NCI-H82 treated with DMSO at 0.1 percent for 48 hours (cell line): ENCODE measurements around the gene KCNAB1.

Experiments
- DNase-seq: peaks from one replicate; lab custom pipeline; 2025; ENCODE audit not compliant: unreplicated experiment; lab: John Stamatoyannopoulos, UW

Gene KCNAB1

GRCh38 chr3:156443079-156443478 lies 322.7 kb downstream of the KCNAB1 start:
- no peak for DNase-seq

GRCh38 chr3:156445117-156446090 lies 325.0 kb downstream of the KCNAB1 start:
- DNase-seq: no peak

DNA sequence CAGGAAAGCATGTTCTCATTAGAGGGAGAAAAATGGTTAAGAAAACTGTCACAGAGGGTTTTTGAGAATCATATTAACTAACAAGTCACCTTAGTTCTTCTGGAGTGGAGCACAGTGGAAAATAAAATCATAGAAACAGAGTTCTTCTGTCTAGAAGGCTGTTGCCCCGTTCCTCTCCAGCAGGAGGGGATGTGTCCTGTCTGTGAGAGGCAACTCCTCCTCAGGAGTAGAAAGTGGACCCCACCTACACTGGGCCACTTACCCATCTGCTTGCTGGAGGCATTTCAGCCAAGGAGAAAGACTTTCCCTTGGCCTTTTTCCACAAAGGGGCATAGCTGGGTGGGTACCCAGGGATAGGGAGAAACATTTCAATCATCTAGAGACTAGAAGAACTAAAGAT lies 327.9 kb downstream of the KCNAB1 start:
- DNase-seq: no peak

DNA sequence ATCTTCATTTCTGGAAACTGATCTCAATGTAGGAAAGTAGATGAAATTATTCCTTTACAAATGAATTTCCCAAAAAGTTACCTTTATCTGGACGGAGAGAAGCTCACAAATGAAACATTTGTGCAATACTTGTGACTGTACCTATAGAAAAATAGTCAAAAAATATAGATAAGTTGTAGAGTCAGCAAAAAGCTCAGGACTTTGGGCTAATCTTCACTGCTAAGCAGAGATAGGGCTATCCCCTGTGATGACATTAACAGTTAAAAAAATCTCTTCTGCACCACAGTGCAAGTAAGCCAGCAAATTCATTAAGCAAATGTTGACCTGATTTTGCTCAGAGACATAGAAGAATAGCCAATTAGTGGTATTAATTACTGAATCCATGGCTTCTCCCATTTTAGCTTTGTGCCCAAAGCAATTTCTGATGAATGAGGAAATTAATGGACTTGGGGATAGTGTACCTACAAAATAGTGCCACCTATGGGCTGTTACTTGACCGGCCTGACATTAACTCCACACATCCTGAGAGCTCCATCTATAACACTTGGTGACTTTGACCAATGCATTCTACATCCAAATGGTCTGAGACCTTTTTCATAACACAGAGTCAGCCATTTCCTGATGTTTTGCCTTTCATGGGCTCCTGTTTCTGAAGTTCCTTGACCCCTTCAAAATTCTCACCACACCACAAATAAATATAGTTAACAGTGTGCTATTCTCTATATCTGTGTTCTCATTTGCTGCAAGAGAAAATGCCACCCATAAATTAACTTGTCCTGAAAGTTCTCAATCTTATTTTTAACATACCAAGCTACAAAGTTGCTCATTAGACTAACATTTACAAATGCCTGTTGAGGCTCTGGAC lies 329.6 kb downstream of the KCNAB1 start:
- peak; percentile 62 for DNase-seq

- DNase-seq: no peak
Observed at GRCh38 chr3:156455839-156456238, 335.5 kb downstream of the KCNAB1 start.

GRCh38 chr3:156456771-156457224 lies 336.4 kb downstream of the KCNAB1 start:
- DNase-seq: no peak

DNA sequence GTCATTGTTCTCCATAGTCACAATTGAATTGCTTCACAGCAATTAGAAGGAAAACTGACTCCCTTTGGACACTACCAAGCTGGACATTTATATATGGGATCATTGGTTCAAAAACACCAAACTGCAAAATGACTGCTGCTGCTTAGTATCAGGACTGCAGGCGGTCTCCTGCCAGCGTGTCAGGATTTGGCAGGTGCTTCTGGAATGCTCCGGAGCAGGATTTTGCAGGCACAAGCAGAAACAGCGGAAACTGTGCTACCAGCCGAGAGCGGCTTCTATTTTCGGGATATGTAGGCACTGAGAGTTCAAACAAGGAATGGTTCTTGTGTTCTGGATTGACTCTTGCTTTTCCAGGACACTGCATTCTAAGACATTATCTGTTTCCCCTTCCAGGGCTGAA lies 339.1 kb downstream of the KCNAB1 start:
- DNase-seq: no peak

GRCh38 chr3:156460206-156460611 lies 339.8 kb downstream of the KCNAB1 start:
- no peak for DNase-seq

DNA sequence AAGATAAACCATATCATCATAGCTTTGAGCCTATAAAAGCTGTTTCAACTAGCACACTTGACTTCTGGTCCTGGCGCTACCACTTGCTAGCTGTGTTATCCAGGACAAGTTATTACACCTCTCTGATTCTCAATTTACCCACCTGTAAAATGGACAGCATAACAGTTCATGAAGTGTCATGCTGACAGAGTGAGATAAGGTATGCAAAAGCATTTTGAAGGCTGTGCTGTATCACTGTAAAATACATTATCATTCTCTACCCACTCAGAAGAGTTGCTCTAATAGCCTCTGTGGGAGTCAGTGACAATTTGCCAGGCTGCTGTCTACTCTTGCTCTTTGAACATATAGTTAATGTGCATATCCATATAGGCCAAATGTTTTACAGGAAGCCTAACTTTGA lies 341.5 kb downstream of the KCNAB1 start:
- no peak for DNase-seq

GRCh38 chr3:156463123-156463522 lies 342.7 kb downstream of the KCNAB1 start:
- DNase-seq: no peak

- no peak for DNase-seq
Observed at GRCh38 chr3:156465194-156465593, 344.8 kb downstream of the KCNAB1 start.

DNA sequence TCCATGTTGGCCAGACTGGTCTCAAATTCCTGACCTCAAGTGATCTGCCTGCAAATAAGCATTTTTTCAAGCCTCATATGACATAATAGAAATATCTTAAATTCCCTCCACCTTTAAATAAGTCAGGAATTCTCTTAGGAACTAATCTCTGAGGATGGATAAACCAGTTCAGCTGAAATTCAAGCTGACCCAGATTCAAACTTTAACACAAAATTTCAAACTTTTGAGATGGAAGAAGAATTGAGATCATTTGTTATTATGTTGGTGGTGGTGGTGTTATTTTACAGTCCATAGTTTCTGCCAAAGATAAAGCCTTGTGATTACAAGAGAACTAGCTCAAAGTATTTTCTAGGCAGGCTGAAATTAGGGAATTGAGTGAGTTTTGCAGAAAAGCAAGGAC lies 349.1 kb downstream of the KCNAB1 start:
- no peak for DNase-seq

DNA sequence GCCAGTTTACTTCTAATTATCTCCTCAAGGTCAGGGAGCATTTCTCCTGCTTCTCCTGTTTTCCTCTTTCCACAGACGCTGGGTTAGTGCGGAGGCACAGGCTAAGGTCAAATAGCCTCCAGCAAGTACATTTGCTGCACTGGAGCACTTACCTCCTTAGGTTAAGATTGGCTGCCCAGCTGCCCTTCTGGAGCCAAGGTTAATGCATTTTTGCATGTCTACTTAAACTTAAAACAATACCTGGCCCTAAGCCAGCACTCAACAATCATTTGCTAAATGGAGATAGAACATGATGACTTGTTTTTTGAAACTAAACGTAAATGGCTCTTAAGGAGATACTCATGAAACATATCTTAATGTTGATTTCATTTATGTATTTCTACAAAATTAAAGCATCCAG lies 351.1 kb downstream of the KCNAB1 start:
- DNase-seq: no peak

DNA sequence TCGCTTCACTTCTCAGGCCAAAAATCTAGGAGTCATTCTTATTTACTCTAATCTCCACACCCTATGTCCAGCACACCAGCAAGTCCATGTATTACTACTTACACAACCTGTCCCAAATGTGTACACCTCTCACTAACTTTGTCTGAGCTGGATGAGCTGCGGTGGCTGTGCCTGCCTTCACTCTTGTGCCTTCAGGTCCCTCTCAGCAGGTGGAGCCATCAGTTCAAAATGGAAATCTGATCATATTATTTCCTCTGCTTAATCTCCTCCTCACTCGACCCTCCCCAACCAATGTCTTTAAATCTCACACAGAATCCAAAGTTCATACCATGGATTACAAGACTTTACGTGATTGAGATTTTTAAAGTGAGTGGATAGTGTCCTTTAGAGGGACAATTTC lies 351.8 kb downstream of the KCNAB1 start:
- DNase-seq: no peak

DNA sequence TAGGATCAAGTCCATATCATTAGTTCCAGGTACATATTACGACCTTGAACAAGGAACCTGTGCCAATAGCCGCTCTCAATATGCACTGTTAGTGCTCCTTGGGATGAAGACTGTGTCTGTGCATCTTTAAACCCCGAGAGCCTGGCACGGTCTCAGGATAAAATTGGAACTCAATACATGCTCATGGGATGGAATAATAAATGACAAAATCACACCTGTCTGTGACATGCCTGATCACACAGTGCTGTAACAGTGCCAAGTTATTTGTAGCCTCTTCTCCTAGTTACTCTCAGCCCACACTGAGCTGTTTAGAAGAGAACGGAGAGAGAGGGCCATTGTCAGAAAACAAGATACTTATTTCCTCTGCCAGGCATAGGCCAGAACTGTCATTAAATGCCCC lies 352.3 kb downstream of the KCNAB1 start:
- DNase-seq: no peak

GRCh38 chr3:156473341-156473740 lies 353.0 kb downstream of the KCNAB1 start:
- DNase-seq: peak; percentile 49

DNA sequence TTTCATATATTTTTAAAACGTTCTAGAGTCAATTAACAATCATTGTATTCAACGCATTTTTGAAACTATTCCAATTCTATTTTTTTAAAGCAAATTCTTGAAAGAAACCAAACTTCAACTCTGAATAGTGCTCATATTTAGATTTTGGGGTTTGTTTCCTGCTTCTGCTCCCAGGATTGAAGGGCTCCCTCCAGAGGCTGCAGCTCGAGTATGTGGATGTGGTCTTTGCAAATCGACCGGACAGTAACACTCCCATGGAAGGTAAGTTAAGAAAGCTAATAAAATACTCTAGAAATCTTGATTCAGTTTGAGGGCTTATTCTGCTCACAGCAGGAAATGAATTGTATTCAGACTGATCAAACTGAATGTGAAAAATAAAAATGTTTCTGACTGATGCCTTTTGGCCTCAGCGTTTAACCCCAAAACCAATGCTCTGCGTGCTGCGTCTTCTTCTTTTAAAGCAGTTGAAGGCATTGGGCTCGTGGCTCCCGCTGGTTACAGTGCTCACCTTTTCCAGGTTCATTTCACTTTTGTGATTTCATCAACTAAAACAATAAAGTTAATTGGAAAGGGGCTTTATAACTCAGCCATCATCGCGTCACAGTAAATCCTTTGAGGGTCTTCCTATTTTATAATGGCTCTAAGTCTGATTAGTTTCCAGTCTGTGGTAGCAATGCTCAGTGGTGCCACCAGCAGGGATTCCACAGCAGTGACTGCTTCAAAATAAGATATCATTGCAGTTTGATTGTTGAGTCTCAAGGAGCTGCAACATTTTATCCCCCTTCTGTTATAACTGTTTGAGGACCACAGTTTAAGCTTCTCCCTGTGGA lies 354.4 kb downstream of the KCNAB1 start:
- peak; percentile 11 for DNase-seq

GRCh38 chr3:156477323-156477722 lies 356.9 kb downstream of the KCNAB1 start:
- no peak for DNase-seq

- DNase-seq: peak; percentile 43
Observed at GRCh38 chr3:156478891-156479290, 358.5 kb downstream of the KCNAB1 start.

DNA sequence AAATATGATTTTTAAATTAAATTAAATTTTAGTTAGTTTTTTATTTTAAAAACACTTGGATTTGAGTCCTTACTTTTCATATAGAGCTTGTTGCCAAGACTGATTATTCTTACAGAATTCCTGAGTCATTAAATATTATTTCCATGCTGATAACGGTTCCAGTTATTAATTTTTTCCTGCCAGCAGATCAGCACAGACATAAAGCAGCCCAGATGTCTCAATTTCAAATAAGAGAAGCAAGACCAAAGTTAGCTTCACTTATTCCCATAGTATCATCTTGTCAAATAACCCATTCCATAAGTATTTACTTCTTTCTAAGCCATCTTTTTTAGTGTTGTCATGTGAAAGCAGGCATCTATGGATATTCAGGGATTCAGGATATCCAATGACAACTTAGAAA lies 359.2 kb downstream of the KCNAB1 start:
- no peak for DNase-seq

DNA sequence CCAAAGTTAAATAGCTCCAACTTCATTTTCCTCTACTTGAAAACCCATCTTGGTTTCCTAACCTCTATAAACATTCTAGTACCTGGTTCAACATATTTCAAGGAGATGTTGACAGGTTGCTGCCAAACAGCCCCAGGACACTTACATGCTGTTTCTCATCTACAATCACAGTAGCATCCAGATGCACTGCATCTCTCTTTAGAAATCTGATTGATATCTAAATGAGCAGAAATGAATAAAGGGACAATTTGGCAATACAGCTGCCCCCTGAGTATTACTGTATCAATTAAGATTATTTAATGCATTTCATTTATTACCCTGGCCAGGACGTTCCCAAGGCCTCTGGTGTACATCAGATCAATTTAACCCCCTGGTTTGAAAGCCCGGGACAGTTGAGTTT lies 360.6 kb downstream of the KCNAB1 start:
- no peak for DNase-seq
